NCI-H2107 treated with DMSO at 0.1 percent for 48 hours (cell line): Measurements from ENCODE around the gene ZSWIM6.

Experiments
- DNase-seq: peaks from one replicate; lab custom pipeline; 2025; ENCODE audit not compliant: unreplicated experiment; lab: John Stamatoyannopoulos, UW

ZSWIM6 gene

GRCh38 chr5:61330845-61331406 lies 1.1 kb upstream of the ZSWIM6 start:
- DNase-seq, result no peak

GRCh38 chr5:61332358-61332749 lies 296 bp downstream of the ZSWIM6 start:
- DNase-seq, result no peak

GRCh38 chr5:61332851-61333320 lies 828 bp downstream of the ZSWIM6 start:
- DNase-seq, result no peak

- no peak for DNase-seq
These were observed 1.4 kb downstream of the ZSWIM6 start for GRCh38 chr5:61333321-61333953.

GRCh38 chr5:61333954-61334867 lies 2.2 kb downstream of the ZSWIM6 start:
- DNase-seq, result no peak

- no peak for DNase-seq
These were observed 3.0 kb downstream of the ZSWIM6 start for GRCh38 chr5:61334868-61335615.

GRCh38 chr5:61339764-61340163 lies 7.7 kb downstream of the ZSWIM6 start:
- no peak for DNase-seq

- DNase-seq, result no peak
These were observed 8.8 kb downstream of the ZSWIM6 start for GRCh38 chr5:61340775-61341361.

GRCh38 chr5:61342071-61342501 lies 10.0 kb downstream of the ZSWIM6 start:
- DNase-seq, result no peak

GRCh38 chr5:61344187-61344944 lies 12.3 kb downstream of the ZSWIM6 start:
- no peak for DNase-seq

- DNase-seq, result no peak
These were observed 14.5 kb downstream of the ZSWIM6 start for GRCh38 chr5:61346511-61346910.

GRCh38 chr5:61347080-61347479 lies 15.0 kb downstream of the ZSWIM6 start:
- DNase-seq, result no peak

- no peak for DNase-seq
These were observed 16.4 kb downstream of the ZSWIM6 start for GRCh38 chr5:61348447-61348846.

GRCh38 chr5:61349935-61350334 lies 17.9 kb downstream of the ZSWIM6 start:
- DNase-seq, result no peak

- no peak for DNase-seq
These were observed 18.5 kb downstream of the ZSWIM6 start for GRCh38 chr5:61350535-61350934.

GRCh38 chr5:61351733-61352132 lies 19.7 kb downstream of the ZSWIM6 start:
- no peak for DNase-seq

- no peak for DNase-seq
These were observed 20.1 kb downstream of the ZSWIM6 start for GRCh38 chr5:61352180-61352579.

- no peak for DNase-seq
These were observed 20.6 kb downstream of the ZSWIM6 start for GRCh38 chr5:61352612-61353156.

GRCh38 chr5:61353293-61353692 lies 21.2 kb downstream of the ZSWIM6 start:
- DNase-seq, result no peak

- DNase-seq, result no peak
These were observed 22.1 kb downstream of the ZSWIM6 start for GRCh38 chr5:61354199-61354598.
